Raji (cell line): ENCODE measurements around the gene LY6G5C.

ENCODE experiments used
- POLR2A ChIP-seq: IDR thresholded peaks from 2 replicates; pipeline ENCODE4 v1.6.1; 2011; ENCODE audit warnings: low read depth, low read length, control low read depth; ENCODE audit not compliant: insufficient read depth

The LY6G5C gene

GRCh38 chr6:31651602-31652191 lies 29.2 kb downstream of the LY6G5C start:
- TF ChIP-seq POLR2A, result no peak

GRCh38 chr6:31645325-31645724 lies 35.5 kb downstream of the LY6G5C start:
- TF ChIP-seq POLR2A, result no peak

GRCh38 chr6:31643818-31644454 lies 36.9 kb downstream of the LY6G5C start:
- TF ChIP-seq POLR2A, result no peak

- no peak for TF ChIP-seq POLR2A
Measured at GRCh38 chr6:31642798-31643570, 37.9 kb downstream of the LY6G5C start.

GRCh38 chr6:31641370-31641769 lies 39.5 kb downstream of the LY6G5C start:
- no peak for TF ChIP-seq POLR2A

GRCh38 chr6:31640612-31641011 lies 40.3 kb downstream of the LY6G5C start:
- TF ChIP-seq POLR2A, result no peak

GRCh38 chr6:31639449-31639861 lies 41.4 kb downstream of the LY6G5C start:
- no peak for TF ChIP-seq POLR2A

- TF ChIP-seq POLR2A, result no peak
Measured at GRCh38 chr6:31639043-31639442, 41.8 kb downstream of the LY6G5C start.

GRCh38 chr6:31636698-31637596 lies 43.9 kb downstream of the LY6G5C start:
- TF ChIP-seq POLR2A, result no peak

GRCh38 chr6:31634969-31635575 lies 45.8 kb downstream of the LY6G5C start:
- no peak for TF ChIP-seq POLR2A

GRCh38 chr6:31634131-31634530 lies 46.7 kb downstream of the LY6G5C start:
- TF ChIP-seq POLR2A, result no peak

GRCh38 chr6:31633447-31633846 lies 47.4 kb downstream of the LY6G5C start:
- no peak for TF ChIP-seq POLR2A

GRCh38 chr6:31632279-31632946 lies 48.5 kb downstream of the LY6G5C start:
- no peak for TF ChIP-seq POLR2A

GRCh38 chr6:31631681-31632278 lies 49.1 kb downstream of the LY6G5C start:
- no peak for TF ChIP-seq POLR2A
